WTC11 (cell line): ENCODE results near the gene PDE6D. TPM values are rescaled to one million over a fixed set of nuclear protein-coding genes. Genes with fewer than 3 reads are reported as not detected.

Source experiments
- ATAC-seq: fragments of 200-7000 bp; cut with Tn5 transposase; 2 replicates; pipeline ENCODE4 v1.10.0; 2021; ENCODE audit warnings: mild to moderate bottlenecking, moderate library complexity
- CTCF ChIA-PET: fragments of 300-600 bp; sonication (Branson Sonifier 250); formaldehyde crosslinking; loops from one replicate; lab custom pipeline; 2021; ENCODE audit warnings: antibody characterized with exemption; lab: Charles Lee
- POLR2A ChIA-PET: fragments of 350-600 bp; sonication (Branson Sonifier 250); formaldehyde crosslinking; loops from one replicate; lab custom pipeline; 2021; ENCODE audit warnings: antibody characterized with exemption; lab: Charles Lee
- DNase-seq: peaks from one replicate; pipeline ENCODE4 v3.0.0; 2021; ENCODE audit warnings: low spot score
- H3K27ac Mint-ChIP-seq: 2 replicates; pipeline ENCODE4 v1.8.0; 2021; ENCODE audit warnings: mixed read lengths
- H3K27me3 Mint-ChIP-seq: 2 replicates; pipeline ENCODE4 v1.8.0; 2021; ENCODE audit warnings: low read depth, mild to moderate bottlenecking, moderate library complexity, mixed read lengths
- H3K36me3 Mint-ChIP-seq: 2 replicates; pipeline ENCODE4 v1.8.0; 2021; ENCODE audit warnings: mixed read lengths
- H3K4me1 Mint-ChIP-seq: 2 replicates; pipeline ENCODE4 v1.8.0; 2022; ENCODE audit warnings: mixed read lengths
- H3K4me3 Mint-ChIP-seq: 2 replicates; pipeline ENCODE4 v1.8.0; 2021; ENCODE audit warnings: mild to moderate bottlenecking, moderate library complexity, mixed read lengths
- H3K9me3 Mint-ChIP-seq: 2 replicates; pipeline ENCODE4 v1.8.0; 2021; ENCODE audit warnings: mixed read lengths
- ETV6 ChIP-seq: sonication (generic); formaldehyde crosslinking; IDR thresholded peaks from 2 replicates; pipeline ENCODE4 v1.8.1; 2022; ENCODE audit warnings: mild to moderate bottlenecking, missing genetic modification reagents
- GABPB1 ChIP-seq: sonication (generic); formaldehyde crosslinking; IDR thresholded peaks from 2 replicates; pipeline ENCODE4 v1.8.1; 2023; ENCODE audit warnings: mild to moderate bottlenecking, missing genetic modification reagents
- HMGA2 ChIP-seq: fragments of 250-450 bp; sonication (Bioruptor Pico); IDR thresholded peaks from 2 replicates; pipeline ENCODE4 v1.4.0; 2021; ENCODE audit warnings: mild to moderate bottlenecking, moderate library complexity
- NFATC4 ChIP-seq: fragments of 250-450 bp; sonication (Bioruptor Pico); IDR thresholded peaks from 2 replicates; pipeline ENCODE4 v1.9.0; 2021; ENCODE audit warnings: mild to moderate bottlenecking
- NR1H2 ChIP-seq: sonication (generic); formaldehyde crosslinking; IDR thresholded peaks from 2 replicates; pipeline ENCODE4 v1.9.0; 2021; ENCODE audit warnings: mild to moderate bottlenecking, moderate library complexity, missing genetic modification reagents
- PRRX2 ChIP-seq: fragments of 250-450 bp; sonication (Bioruptor Pico); IDR thresholded peaks from 2 replicates; pipeline ENCODE4 v1.8.0; 2021; ENCODE audit warnings: mild to moderate bottlenecking
- SMAD3 ChIP-seq: sonication (generic); formaldehyde crosslinking; IDR thresholded peaks from 2 replicates; pipeline ENCODE4 v1.8.0; 2022; ENCODE audit warnings: missing genetic modification reagents, mild to moderate bottlenecking, borderline replicate concordance
- ZNF121 ChIP-seq: sonication (generic); formaldehyde crosslinking; IDR thresholded peaks from 2 replicates; pipeline ENCODE4 v1.8.0; 2023; ENCODE audit warnings: missing genetic modification reagents
- ZNF671 ChIP-seq: fragments of 250-450 bp; sonication (Bioruptor Pico); IDR thresholded peaks from 2 replicates; pipeline ENCODE4 v1.8.0; 2021; ENCODE audit warnings: mild to moderate bottlenecking
- total RNA-seq: library from RNA; stranded (reverse); gene quantifications from 3 replicates; pipeline ENCODE4 v1.2.3, GENCODE V29; 2021
- TF ChIP-seq, protein P1 (sequence below): sonication (generic); formaldehyde crosslinking; IDR thresholded peaks from 2 replicates; pipeline ENCODE4 v1.8.1; 2023; ENCODE audit warnings: mild to moderate bottlenecking, moderate library complexity, missing genetic modification reagents
- TF ChIP-seq, protein P2 (sequence below): fragments of 250-450 bp; sonication (Bioruptor Pico); IDR thresholded peaks from 2 replicates; pipeline ENCODE4 v1.9.0; 2021; ENCODE audit warnings: mild to moderate bottlenecking
- TF ChIP-seq, protein P3 (sequence below): sonication (generic); formaldehyde crosslinking; IDR thresholded peaks from 2 replicates; pipeline ENCODE4 v1.8.0; 2023; ENCODE audit warnings: missing genetic modification reagents
- TF ChIP-seq, protein P4 (sequence below): sonication (generic); formaldehyde crosslinking; IDR thresholded peaks from 2 replicates; pipeline ENCODE4 v1.8.1; 2023; ENCODE audit warnings: mild to moderate bottlenecking, missing genetic modification reagents, moderate library complexity

The PDE6D gene
- total RNA-seq, 1 experiment from 2014 or later = 30.2 TPM

DNA sequence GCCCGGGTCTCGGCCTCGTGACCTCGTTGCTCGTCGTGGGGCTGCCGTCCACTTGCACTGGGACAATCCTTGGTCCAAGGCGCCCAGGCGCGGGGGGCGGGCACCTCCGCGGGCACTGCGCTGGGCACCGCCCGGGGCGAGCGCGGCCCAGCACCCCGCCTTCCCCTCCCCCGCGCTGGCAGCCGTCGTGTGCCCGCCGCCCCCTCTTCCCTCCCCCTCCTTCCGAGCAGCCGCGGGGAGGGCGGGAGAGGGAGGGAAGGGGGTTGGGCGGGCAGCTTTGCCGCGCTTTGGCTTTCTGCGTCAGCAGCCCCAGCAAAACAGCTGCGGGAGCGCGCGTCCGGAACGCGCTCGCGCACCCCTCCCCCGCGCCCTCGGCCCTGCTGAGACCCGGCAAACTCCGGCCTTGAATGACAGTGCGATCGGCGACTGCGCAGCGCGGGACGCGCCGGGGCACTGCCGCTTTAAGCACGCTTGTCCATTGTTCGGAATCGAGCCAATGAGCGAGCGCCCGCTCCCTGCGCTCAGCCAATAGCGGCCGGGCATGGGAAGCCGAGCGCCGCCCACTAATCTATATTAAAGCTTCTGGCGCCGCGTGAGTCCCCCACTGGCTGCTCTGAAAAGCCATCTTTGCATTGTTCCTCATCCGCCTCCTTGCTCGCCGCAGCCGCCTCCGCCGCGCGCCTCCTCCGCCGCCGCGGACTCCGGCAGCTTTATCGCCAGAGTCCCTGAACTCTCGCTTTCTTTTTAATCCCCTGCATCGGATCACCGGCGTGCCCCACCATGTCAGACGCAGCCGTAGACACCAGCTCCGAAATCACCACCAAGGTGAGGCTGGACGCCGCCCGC lies 72.9 kb downstream of the PDE6D start, which contains the start of gene PTMA (continued):
- TF ChIP-seq, protein P1, sequence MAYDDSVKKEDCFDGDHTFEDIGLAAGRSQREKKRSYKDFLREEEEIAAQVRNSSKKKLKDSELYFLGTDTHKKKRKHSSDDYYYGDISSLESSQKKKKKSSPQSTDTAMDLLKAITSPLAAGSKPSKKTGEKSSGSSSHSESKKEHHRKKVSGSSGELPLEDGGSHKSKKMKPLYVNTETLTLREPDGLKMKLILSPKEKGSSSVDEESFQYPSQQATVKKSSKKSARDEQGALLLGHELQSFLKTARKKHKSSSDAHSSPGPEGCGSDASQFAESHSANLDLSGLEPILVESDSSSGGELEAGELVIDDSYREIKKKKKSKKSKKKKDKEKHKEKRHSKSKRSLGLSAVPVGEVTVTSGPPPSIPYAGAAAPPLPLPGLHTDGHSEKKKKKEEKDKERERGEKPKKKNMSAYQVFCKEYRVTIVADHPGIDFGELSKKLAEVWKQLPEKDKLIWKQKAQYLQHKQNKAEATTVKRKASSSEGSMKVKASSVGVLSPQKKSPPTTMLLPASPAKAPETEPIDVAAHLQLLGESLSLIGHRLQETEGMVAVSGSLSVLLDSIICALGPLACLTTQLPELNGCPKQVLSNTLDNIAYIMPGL = no peak
- TF ChIP-seq SMAD3 (CRISPR knock-in tag) = no peak; the same call in 1 of the 2 replicates
- TF ChIP-seq, protein P2, sequence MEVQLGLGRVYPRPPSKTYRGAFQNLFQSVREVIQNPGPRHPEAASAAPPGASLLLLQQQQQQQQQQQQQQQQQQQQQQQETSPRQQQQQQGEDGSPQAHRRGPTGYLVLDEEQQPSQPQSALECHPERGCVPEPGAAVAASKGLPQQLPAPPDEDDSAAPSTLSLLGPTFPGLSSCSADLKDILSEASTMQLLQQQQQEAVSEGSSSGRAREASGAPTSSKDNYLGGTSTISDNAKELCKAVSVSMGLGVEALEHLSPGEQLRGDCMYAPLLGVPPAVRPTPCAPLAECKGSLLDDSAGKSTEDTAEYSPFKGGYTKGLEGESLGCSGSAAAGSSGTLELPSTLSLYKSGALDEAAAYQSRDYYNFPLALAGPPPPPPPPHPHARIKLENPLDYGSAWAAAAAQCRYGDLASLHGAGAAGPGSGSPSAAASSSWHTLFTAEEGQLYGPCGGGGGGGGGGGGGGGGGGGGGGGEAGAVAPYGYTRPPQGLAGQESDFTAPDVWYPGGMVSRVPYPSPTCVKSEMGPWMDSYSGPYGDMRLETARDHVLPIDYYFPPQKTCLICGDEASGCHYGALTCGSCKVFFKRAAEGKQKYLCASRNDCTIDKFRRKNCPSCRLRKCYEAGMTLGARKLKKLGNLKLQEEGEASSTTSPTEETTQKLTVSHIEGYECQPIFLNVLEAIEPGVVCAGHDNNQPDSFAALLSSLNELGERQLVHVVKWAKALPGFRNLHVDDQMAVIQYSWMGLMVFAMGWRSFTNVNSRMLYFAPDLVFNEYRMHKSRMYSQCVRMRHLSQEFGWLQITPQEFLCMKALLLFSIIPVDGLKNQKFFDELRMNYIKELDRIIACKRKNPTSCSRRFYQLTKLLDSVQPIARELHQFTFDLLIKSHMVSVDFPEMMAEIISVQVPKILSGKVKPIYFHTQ = no peak
- TF ChIP-seq, all 79 proteins: peak for 23

DNA sequence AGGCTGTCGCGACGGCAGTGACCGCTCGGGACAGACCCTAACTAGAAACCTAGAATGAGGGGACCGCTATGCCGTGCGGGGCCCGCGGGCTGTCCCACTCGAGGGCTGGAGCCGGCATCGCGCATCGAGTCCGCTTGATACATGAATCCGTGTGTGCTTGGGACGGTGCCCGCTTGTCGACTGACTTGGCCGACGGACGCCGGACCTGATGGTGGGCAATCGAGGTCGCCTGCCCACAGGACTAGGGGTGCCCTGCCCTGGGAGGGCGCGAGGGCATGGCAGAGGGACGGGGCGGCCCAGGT lies 73.5 kb downstream of the PDE6D start:
- ATAC-seq (peak; percentile 1), DNase-seq (peak; percentile 56)
- peak; percentile 80 for TF ChIP-seq NFATC4 (CRISPR knock-in tag)
- no peak; the same call in 1 of the 2 replicates for TF ChIP-seq HMGA2 (CRISPR knock-in tag)
- TF ChIP-seq, protein P2 = peak; percentile 58; the same call in 1 of the 2 replicates
- 0 out of 2 replicates have a peak, but pooled peaks have one; percentile 4 for TF ChIP-seq NR1H2 (CRISPR knock-in tag)
- TF ChIP-seq, protein P3, sequence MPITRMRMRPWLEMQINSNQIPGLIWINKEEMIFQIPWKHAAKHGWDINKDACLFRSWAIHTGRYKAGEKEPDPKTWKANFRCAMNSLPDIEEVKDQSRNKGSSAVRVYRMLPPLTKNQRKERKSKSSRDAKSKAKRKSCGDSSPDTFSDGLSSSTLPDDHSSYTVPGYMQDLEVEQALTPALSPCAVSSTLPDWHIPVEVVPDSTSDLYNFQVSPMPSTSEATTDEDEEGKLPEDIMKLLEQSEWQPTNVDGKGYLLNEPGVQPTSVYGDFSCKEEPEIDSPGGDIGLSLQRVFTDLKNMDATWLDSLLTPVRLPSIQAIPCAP (CRISPR knock-in tag) = no peak; the same call in 1 of the 2 replicates
- peak; percentile 28; the same call in 1 of the 2 replicates for TF ChIP-seq SMAD3 (CRISPR knock-in tag)
- TF ChIP-seq ZNF121 (CRISPR knock-in tag) = 0 out of 2 replicates have a peak, but pooled peaks have one; percentile 34
- TF ChIP-seq GABPB1 (CRISPR knock-in tag) = no peak
- TF ChIP-seq PRRX2 (CRISPR knock-in tag) = 0 out of 2 replicates have a peak, but pooled peaks have one; percentile 44
- 0 out of 2 replicates have a peak, but pooled peaks have one; percentile 58 for TF ChIP-seq ZNF671 (CRISPR knock-in tag)
- TF ChIP-seq, protein P4, sequence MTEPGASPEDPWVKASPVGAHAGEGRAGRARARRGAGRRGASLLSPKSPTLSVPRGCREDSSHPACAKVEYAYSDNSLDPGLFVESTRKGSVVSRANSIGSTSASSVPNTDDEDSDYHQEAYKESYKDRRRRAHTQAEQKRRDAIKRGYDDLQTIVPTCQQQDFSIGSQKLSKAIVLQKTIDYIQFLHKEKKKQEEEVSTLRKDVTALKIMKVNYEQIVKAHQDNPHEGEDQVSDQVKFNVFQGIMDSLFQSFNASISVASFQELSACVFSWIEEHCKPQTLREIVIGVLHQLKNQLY = no peak
- TF ChIP-seq ETV6 (CRISPR knock-in tag) = no peak
- H3K9me3 Mint-ChIP-seq = no peaks in the 10 kb centered on the region
- H3K36me3 Mint-ChIP-seq = peaks cover 31% of the 10 kb centered on the region
- H3K27me3 Mint-ChIP-seq = peaks cover 5% of the 10 kb centered on the region; the same call in 1 of the 2 replicates
- H3K4me3 Mint-ChIP-seq = peak overlapping the region; percentile 88
- peak overlapping the region; percentile 100 for H3K27ac Mint-ChIP-seq
- H3K4me1 Mint-ChIP-seq = peaks cover 25% of the 10 kb centered on the region
- POLR2A ChIA-PET = interaction anchor here (0.8 to 4.8 kb wide), 14 partner anchors 9 to 243 kb away, joined by 3 to 72 read pairs (median 9); partner anchors contain the start of genes COPS7B and NCL
- CTCF ChIA-PET = interaction anchor here (1.3 to 4.0 kb wide), 8 partner anchors 15 to 94 kb away, joined by 5 to 39 read pairs (median 16); no protein-coding TSS in a partner anchor
